Measurements from ENCODE around the gene HOOK2.

The HOOK2 gene

DNA sequence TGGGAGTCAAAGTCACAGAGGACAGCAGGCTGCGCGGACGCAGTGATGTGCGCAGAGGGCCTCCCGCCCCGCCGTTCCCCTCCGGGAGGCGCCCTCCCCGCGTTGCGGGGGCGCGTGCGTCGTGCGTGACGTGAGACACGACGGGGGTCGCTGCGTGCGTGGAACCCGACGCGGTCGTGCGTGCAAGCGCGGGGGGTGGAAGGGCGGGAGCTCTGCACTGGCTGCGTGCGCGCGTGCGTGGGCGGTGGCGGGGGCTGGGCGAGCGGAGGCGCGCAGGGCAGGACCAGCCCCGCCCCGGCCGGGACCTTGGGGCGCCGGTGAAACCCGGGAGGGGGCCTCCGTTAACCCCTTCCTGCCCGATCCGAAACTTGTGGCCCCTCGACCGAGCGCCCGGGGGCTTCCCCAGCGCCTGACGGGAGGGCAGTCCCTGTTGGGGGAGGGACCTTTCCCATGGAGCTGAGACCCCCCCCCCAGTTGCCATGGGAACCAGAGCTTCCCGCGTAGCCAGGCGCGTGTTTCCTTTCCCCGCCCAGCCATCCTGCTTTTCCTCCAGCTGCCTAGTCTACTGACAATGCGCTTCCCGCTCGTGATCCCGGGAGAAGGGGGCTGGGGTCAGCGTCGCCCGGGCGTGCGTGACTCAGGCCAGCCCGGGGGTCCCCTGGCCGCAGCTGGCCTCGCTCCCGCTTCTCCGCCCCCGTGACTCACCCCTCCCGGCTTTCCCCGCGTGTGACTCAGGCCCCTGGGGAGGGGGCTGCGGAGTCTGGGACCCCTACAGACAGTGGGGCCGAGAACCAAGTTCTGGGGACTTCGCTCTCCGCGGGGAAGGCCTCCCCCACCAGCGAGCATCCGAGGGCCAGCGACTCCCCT is 7.3 kb upstream of the HOOK2 start:
- DNase-seq = peak; percentile 96

DNA sequence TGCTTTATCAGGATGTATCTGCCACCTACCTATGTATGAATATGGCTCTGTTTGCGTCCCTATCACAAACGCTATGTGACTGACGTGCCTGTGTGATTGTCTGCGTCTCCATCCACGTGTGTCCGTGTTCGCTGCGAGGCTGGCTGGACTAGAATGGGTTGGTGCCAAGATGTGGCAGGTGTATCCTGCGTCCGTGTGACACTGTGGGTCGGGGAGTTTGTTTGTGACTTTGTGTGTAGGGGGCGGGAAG is 6.7 kb upstream of the HOOK2 start:
- DNase-seq = no peak

DNA sequence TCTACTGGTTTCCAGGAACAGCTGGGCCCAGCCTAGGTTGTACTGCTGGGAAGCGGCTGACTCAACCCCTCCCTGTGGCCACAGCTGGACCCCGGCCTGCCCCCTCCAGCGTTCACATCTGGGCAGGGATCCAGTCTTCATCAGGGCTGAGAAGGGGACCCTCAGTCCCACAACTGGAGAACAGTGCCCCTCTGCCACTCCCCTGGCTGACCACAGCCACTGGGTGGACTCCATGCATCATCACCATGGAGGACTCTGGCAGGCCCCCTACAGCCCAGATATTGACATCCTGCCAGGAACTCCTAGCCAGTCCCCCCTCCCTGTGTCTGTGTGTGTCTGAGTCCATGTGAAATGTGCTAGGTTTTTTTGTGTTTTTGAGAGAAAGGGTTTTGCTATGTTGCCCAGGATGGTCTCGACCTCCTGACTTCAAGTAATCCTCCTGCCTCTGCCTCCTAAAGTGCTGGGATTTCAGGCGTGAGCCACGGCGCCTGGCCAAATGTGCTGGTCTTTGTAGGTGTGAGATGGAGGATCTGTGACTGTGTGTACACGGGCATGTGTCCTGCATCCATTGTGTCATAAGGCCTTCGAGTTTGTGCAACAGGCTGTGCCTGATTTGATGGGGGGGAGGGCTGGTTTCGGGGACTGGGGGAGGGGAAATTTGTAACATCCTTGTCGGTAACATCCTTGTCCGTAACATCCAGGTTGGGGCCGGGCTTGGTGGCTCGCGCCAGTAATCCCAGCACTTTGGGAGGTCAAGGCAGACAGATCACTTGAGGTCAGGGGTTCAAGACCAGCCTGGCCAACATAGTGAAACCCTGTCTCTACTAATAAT is 4.0 kb upstream of the HOOK2 start:
- peak; percentile 31 for DNase-seq

DNA sequence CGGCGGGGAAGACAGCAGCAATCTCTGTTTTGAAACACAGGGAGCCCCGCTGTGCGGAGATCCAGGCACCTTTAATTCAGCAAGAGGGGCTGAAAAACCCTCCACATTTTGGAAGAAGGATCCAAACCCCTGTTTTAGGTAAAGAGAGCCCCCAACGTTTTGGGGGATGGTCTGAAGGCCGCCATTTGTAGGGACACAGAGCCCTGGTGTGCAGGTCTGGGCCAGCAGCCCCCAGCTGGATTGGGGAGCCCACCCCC is 3.5 kb upstream of the HOOK2 start:
- no peak for DNase-seq

DNA sequence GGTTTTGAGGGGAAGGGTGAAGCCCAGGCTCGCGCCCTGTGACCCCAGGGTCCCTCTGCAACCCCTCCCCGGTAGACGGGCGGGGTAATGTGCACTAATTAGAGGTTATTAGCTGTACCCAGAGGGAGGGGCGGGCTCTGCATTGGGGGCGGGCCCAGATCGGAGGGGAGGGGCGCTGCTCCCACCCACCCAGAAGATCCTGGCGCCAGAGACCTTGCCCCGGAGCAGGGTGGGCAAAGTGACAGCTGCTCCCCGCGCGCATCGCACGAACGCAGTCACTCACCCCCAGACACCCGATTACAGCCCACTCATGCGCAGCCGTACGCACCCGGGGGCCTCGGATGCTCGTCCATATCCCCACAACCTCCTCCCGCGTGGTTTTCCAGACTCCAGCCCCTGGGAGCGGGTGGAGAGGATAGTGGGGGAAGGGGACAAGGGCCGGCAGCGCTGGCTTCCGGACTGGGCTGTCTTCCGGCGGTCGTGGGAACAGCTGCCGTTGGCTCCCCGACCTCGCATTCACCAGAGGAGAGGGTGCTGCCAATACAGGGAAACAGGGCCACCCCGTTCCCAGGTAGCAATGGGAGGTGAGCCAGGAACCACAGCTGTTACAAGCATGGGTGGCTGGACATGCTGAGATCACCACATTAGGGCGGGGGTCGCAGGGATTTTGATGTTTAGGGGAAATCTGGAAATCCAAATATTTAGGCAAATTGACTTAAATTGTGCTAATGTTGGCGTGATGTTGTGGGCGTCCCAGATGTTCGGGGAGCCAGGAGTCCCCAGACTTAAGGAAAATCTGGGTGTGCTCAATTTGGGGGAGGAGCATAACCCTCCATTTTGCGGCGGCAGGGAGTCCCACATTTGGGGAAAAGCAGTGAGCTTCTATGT is 2.9 kb upstream of the HOOK2 start:
- peak; percentile 72 for DNase-seq

DNA sequence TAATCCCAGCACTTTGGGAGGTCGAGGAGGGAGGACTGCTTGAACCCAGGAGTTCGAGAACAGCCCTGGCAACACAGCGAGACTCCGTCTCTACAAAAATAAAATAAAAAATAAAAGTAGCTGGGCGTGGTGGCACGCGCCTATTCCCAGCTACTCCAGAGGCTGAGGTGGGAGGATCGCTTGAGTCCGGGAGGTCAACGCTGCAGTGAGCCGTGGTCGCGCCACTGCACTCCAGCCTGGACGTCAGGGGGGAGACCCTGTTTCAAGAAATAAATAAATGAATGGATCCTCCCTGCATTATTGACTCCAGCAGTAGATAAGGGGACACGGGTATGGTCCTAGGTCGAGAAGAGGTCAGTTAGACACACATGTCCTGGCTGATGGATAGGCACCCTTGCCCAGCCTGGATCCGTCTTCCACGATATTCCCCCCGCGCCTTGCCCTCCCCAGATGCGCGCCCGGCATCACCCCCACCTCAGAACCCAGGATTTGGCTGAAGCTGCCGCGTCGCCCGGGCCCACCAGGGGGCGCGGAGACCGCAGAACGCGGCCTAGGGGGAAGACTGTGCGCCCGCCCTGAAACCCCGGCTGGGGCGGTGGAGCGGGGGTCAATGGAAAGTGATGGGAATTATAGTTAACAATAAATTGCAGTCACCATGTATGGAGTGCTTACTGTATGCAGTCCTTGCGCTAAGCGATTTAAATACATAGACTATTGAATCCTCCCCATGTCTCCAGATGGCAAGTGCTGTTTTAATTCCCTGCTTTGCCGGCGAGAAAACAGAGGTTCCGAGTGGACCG is 2.1 kb upstream of the HOOK2 start:
- peak; percentile 91 for DNase-seq

DNA sequence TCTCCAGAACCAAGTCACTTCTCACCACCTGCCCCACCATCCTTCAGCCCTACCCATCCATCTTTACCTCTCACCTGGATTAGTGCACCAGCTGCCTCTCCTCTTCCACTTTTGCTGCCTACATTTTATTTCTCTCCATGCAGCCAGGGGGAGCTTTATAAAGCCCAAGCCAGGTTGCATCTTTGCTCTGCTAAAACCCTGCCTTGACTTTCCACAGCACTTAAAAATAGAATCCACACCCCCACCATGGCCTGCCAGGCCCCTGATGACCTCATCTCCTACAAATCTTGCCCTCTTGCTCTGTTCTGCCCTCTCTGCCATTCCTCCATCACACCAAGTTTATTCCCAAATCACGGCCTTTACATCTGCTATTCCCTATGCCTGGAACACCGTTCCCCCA is 1.8 kb downstream of the HOOK2 start:
- DNase-seq = no peak

DNA sequence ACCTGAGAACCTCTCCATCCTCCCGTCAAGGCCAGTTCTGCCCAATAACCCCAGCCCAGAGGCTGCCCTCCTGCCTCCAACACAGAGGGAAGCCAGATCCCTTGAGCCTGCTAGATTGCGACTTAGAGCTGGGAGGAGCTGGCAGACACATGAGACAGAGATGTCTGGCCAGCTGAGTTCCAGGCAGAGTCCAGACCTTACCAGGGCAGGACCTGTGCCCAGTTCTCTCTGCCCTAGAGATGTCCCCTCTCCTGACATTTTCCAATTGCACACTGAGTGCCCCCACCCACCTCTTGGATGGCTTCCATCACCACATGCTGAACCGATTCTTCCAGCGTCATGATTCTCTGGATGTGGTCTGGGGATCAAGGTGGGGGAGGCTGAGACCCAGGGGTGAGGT is 3.0 kb downstream of the HOOK2 start:
- no peak for DNase-seq

DNA sequence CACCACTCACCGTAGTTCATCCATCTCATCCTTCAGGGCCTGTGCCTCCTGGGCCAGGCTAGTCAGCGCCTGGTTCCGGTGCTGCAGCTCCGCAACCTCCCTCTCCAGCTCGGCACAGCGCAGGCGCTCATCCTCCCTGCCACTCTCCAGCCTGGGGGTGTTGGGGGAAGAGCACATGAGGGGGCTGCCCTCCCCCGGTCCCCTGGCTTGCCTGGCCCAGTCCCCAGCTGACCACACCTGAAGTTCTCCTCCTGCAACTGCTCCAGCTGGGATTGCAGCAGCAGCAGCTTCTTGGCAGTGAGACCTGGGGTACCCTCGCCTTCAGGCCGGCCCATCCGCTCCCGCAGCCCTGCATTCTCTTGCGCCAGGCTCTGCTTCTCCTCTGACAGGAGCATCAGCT is 4.4 kb downstream of the HOOK2 start:
- DNase-seq = no peak

DNA sequence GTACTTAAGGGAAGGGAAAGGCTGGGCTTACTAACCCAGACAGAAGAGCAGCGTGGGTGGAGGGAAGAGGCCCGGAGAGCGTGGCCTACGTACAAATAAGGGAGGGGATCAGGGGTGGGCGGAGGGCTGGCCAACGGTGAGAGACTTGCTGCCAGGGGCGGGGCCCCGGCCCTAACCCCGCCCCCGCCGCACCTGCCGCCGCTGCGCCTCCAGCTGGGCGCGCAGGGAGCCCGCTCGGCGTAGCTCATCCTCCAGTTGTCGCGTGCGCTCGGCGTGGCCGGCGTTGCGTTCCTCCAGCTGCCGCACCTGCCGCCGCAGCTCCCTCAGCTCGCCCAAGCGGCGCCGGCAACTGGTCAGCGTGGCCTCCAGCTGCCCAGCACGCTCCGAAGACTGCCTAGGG is 5.7 kb downstream of the HOOK2 start:
- DNase-seq = peak; percentile 72

DNA sequence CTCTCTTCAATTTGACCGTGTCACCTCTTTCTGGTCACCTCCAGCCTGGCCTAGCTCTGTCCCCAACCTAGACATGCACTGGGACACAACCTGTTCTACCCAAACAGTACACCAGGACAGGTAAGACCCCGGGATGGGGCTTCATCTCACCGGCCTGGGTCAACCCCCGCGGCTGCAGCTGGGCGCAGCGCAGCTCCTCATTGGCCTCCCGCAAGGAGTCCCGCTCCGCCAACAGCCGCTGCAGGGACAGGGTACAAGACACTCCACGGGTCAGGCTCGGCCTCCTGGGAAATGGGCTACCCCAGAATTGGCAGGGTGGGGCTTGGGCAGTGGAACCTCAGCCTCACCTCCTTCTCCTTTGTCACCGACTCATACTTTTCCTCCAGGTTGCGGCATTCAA is 7.7 kb downstream of the HOOK2 start:
- DNase-seq = no peak

DNA sequence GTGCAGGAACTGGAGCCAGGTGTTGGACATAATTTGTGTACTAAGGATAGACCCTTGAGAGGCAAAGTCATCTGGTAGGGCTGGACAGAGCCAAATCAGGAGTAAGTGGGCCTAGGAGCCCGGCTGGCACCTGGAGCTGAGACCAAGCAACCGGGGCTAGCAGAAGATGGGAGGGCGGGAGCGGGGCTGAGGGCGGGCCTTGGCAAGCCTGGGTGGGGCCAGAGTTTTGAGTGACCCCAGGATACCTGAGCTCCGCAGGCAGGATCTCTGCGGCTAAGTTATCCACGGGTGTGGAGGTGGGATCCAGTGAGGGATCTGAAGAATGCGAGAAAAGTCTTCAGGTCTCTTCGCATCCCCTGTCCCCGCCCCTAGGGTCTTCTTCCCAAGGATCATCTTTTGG is 8.2 kb downstream of the HOOK2 start:
- DNase-seq = no peak

DNA sequence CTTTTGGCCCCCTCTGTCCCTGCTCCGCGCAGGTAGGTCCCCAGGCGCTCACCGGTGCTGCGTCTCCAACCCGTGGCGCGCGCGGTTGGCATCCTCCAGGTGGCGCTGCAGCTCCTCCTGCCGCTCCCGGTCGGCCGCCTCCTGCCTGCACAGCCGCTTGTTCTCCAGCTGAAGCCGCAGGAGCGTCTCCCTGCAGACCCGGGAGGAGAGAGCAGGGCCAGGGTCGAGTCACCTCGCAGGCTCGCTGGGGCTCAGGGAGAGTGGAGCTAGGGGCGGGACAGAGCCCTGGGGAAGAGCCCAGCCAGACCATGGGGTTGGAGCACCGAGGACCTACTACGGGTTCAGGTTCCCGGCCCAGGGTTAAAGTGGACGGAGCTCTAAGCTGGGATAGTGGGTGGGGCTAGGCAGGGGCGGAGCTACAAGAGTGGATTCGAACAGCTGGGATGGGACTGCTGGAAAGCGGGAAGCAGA is 9.3 kb downstream of the HOOK2 start:
- peak; percentile 77 for DNase-seq

DNA sequence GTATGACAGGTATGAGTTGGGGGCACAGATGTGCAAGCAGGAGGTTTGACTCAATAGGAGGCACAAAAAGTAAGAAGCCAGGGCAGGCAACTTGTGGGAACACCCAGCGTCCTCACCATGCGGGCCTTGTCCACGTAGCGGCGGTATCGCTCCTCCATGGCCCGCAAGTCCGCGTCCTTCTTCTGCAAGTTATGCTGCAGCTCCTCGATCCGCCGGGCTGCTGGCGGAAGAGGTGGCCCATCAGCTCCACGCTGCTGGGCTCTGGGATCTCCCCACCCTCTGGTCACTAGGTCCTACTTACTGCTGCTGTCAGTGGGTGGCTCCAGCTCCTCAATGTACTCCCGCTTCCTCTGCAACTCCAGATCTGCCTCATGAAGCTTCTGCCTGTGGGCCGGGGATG is 10.7 kb downstream of the HOOK2 start:
- no peak for DNase-seq

DNA sequence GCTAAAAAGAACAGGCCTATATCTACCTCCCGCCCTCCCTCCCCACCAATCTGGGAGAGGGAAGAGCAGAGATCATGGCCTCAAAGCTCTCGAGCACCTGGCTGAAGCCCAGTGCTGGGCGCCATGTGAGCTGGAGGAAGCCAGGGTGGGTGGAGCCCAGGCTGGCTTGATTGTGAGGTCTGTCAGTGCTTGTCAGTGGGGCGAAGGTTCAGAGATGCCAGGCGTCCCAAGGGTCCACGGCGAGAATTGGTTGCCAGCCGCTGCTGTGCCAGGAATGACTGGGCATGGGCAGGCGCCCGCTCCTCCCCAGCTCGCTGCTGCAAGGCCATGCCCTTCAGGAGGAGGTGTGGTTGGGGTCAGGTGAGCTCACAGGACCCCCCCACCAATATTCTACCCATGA is 12.3 kb downstream of the HOOK2 start:
- DNase-seq = no peak

DNA sequence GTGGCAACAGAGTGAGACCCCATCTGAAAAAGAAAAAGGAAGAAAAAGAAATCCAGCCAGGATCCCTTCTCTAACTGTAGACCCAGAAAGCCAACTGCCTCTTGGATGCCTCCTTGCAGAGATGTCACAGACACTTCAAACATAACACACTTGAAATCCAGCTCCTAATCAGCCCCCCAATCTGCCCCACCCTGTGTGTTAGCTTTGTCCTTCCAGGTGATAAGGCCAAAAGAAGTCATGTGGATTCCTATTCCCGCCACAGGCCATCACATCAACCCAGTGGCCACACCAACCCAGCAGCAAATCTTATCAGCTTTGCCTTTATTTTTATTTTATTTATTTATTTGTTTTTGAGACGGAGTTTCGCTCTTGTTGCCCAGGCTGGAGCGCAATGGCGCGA is 15.7 kb downstream of the HOOK2 start:
- DNase-seq = no peak

DNA sequence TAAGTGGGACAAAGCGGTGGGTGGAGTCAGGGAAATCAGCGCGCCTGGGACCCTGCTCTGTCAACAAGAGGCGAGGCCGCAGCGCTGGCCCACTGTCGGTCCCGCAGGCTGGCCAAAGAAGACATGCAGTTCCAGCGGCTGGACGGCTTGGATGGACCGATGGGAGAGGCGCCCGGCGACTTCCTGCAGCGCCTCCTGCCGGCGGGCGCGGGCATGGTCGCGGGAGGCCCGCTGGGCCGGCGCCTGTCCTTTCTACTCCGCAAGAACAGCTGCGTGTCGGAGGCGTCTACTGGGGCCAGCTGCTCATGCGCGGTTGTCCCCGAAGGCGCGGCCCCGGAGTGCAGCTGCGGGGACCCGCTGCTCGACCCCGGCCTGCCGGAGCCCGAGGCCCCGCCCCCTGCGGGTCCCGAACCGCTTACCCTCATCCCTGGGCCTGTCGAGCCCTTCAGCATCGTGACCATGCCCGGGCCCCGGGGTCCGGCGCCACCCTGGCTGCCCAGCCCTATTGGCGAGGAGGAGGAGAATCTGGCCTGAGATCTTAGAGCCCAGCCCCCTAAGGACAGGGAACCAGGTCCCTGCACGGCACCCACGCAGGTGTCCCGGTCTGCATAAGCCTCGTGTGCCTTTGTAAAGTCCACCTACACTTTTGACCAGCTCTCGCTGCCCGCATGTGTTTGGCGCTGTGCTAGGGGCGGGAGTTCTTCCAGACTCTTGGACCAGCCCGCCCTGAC is 17.6 kb downstream of the HOOK2 start:
- peak; percentile 75 for DNase-seq

DNA sequence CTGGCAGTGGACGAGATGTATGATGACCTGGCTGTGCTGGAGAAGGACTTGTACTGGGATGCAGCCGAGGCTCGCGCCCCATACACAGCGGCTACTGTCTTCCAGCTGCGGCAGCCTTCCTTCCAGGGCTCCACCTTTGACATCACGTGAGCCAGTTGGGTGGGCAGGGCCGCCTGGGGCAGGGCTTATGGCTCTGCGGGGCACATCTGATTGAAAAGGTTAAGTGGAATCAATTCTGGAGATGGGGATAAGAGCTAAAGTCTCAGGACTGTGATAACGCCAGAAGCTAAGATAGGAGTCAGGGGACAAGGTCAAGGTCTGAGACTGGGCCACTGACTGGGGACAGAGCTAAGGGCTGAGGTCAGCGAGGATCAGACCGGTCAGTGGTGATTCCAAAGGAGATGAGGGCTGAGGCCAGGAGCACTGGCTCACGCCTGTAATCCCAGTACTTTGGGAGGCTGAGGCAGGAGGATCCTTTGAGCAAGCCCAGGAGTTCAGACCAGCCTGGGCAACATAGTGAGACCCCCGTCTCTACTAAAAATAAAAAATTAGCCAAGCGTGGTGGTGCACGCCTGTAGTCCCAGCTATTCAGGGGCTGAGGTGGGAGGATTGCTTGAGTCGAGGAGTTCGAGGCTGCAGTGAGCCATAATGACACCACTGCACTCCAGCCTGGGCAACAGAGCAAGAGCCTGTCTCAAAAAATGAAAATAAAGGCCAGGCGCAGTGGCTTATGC is 19.0 kb downstream of the HOOK2 start:
- no peak for DNase-seq

DNA sequence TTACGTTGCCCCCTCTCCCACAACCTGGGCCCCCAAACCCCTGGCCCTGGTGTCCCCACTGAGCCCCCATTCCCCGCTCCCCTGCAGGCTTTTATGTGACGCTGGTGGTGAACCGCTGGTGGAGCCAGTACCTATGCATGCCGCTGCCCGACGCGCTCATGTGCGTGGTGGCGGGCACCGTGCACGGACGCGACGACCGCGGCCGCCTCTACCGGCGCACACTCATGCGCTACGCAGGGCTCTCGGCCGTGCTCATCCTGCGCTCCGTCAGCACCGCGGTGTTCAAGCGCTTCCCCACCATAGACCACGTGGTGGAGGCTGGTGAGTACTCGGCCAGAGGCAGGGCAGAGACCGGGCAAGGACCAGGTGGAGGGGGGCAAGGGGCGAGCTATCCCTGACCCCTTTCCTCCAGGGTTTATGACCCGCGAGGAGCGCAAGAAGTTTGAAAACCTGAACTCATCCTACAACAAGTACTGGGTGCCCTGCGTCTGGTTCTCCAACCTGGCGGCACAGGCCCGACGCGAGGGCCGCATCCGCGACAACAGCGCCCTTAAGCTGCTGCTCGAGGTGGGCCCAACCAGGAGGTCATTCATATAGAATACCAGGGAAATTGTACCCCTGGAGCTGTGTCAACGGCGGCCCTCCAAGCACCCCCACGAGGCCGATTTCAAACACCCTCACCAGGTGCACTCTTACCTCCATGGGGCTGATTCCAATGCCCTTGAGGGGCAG is 20.7 kb downstream of the HOOK2 start:
- DNase-seq = no peak

DNA sequence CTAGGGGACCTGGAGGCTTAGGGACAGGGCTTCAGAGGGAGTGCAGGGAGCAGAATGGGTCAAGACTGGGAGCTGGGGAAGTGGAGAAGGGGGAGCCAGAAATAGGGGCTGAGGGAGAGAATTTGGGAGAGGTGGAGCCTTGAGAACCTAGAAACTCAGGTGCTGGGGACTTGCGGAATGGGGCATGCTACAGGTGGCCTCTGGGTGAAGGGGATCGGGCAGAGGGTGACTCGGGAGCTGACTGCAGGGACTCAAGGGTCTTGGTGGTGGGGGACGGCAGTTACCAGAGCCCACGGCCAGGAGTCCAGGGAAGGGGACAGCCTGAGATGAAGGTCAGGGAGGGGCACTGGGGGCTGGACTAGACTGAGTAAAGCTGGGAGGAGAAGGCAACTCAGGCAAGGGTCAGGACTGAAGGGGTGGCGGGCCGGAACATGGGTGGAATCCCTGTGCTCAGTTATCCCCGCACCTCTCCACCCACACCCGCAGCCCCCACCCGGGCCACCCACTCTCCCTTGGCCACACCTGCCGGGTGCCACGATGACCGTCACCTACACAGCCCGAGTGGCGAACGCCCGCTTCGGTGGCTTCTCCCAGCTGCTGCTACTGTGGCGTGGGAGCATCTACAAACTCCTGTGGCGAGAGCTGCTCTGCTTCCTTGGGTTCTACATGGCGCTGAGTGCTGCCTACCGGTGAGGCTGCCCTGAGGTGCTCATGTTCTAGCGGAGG is 23.1 kb downstream of the HOOK2 start:
- DNase-seq = no peak
